HEK293 (cell line): Measurements from ENCODE around the gene ADAM8.

Experiments
- CTCF ChIA-PET: fragments of 350-600 bp; formaldehyde crosslinking; extraction: SDS; loops from one replicate; lab custom pipeline; 2021; ENCODE audit warnings: antibody characterized with exemption; lab: Yijun Ruan, JAX
- POLR2A ChIA-PET: fragments of 300-600 bp; formaldehyde crosslinking; extraction: SDS; loops from one replicate; lab custom pipeline; 2020; ENCODE audit warnings: antibody characterized with exemption, inconsistent platforms; lab: Yijun Ruan, JAX
- H3K27ac ChIP-seq: fragments of 200-500 bp; sonication (Bioruptor generic); 2 replicates; pipeline ENCODE4 v1.5.1; 2014; ENCODE audit warnings: low read depth, low read length, control low read depth, inconsistent platforms; ENCODE audit errors: extremely low read depth
- H3K36me3 ChIP-seq, 2 experiments: fragments of 200-500 bp in 1 of 2; sonication (Bioruptor generic) in 1 of 2; 1 replicate in 1 of 2; 2 replicates in 1 of 2; pipeline ENCODE4 v1.5.1; 2014 to 2017; ENCODE audit warnings: inconsistent platforms in 2 of 2, low read length in 2 of 2; ENCODE audit not compliant: control insufficient read depth in 2 of 2, insufficient read depth in 1 of 2
- H3K4me1 ChIP-seq: fragments of 200-500 bp; sonication (Bioruptor generic); 2 replicates; pipeline ENCODE4 v1.5.1; 2014; ENCODE audit warnings: mild to moderate bottlenecking, low read length, inconsistent platforms; ENCODE audit not compliant: control insufficient read depth, insufficient read depth
- H3K4me3 ChIP-seq: 2 replicates; pipeline ENCODE4 v1.5.1; 2011; ENCODE audit warnings: low read depth, mild to moderate bottlenecking, control low read depth, low read length, moderate library complexity
- H3K9me3 ChIP-seq: fragments of 200-500 bp; sonication (Bioruptor generic); 2 replicates; pipeline ENCODE4 v1.5.1; 2014; ENCODE audit warnings: low read depth, low read length, inconsistent platforms; ENCODE audit not compliant: control insufficient read depth, insufficient read depth
- EGR2 ChIP-seq: fragments of 450-650 bp; formaldehyde crosslinking; IDR thresholded peaks from 2 replicates; pipeline ENCODE4 v1.5.1; 2016; ENCODE audit warnings: low read depth, missing biosample characterization, missing genetic modification characterization
- GLIS1 ChIP-seq: fragments of 450-650 bp; formaldehyde crosslinking; IDR thresholded peaks from 2 replicates; pipeline ENCODE4 v1.5.1; 2016; ENCODE audit warnings: missing biosample characterization, missing genetic modification characterization
- IKZF3 ChIP-seq: fragments of 450-650 bp; IDR thresholded peaks from 2 replicates; pipeline ENCODE4 v1.5.0; 2018; ENCODE audit warnings: missing biosample characterization, mild to moderate bottlenecking, missing genetic modification characterization, moderate library complexity
- KLF10 ChIP-seq: fragments of 450-650 bp; IDR thresholded peaks from 2 replicates; pipeline ENCODE4 v1.5.1; 2018; ENCODE audit warnings: missing biosample characterization, mild to moderate bottlenecking, missing genetic modification characterization
- KLF9 ChIP-seq: fragments of 450-650 bp; formaldehyde crosslinking; IDR thresholded peaks from 2 replicates; pipeline ENCODE4 v1.5.1; 2016; ENCODE audit warnings: missing biosample characterization, missing genetic modification characterization, low read depth
- MYNN ChIP-seq: fragments of 450-650 bp; formaldehyde crosslinking; IDR thresholded peaks from 2 replicates; pipeline ENCODE4 v1.5.1; 2016; ENCODE audit warnings: missing biosample characterization, missing genetic modification characterization, borderline replicate concordance
- TCF7L2 ChIP-seq: IDR thresholded peaks from 2 replicates; pipeline ENCODE4 v1.6.1; 2011; ENCODE audit warnings: low read depth, mild to moderate bottlenecking, inconsistent platforms, low read length, moderate library complexity, borderline replicate concordance
- ZBTB20 ChIP-seq: fragments of 450-650 bp; formaldehyde crosslinking; IDR thresholded peaks from 2 replicates; pipeline ENCODE4 v1.5.1; 2016; ENCODE audit warnings: missing biosample characterization, missing genetic modification characterization
- ZBTB8A ChIP-seq: fragments of 450-650 bp; formaldehyde crosslinking; IDR thresholded peaks from 2 replicates; pipeline ENCODE4 v1.5.1; 2016; ENCODE audit warnings: missing biosample characterization, missing genetic modification characterization
- ZNF184 ChIP-seq: fragments of 450-650 bp; IDR thresholded peaks from 2 replicates; pipeline ENCODE4 v1.5.1; 2018; ENCODE audit warnings: missing biosample characterization, mild to moderate bottlenecking, missing genetic modification characterization
- ZNF221 ChIP-seq: fragments of 450-650 bp; formaldehyde crosslinking; IDR thresholded peaks from 2 replicates; pipeline ENCODE4 v1.5.1; 2017; ENCODE audit warnings: missing biosample characterization, missing genetic modification characterization, borderline replicate concordance
- ZNF223 ChIP-seq: fragments of 450-650 bp; formaldehyde crosslinking; IDR thresholded peaks from 2 replicates; pipeline ENCODE4 v1.5.1; 2016; ENCODE audit warnings: missing biosample characterization, missing genetic modification characterization
- ZNF335 ChIP-seq: fragments of 450-650 bp; formaldehyde crosslinking; conservative IDR thresholded peaks from 2 replicates; pipeline ENCODE4 v1.5.1; 2016; ENCODE audit warnings: missing biosample characterization, missing genetic modification characterization
- ZNF529 ChIP-seq: fragments of 450-650 bp; formaldehyde crosslinking; IDR thresholded peaks from 2 replicates; pipeline ENCODE4 v1.5.1; 2017; ENCODE audit warnings: missing genetic modification characterization, missing biosample characterization; ENCODE audit not compliant: insufficient replicate concordance
- ZNF561 ChIP-seq: fragments of 450-650 bp; IDR thresholded peaks from 2 replicates; pipeline ENCODE4 v1.5.1; 2018; ENCODE audit warnings: missing biosample characterization, missing genetic modification characterization, borderline replicate concordance
- ZNF596 ChIP-seq: fragments of 450-650 bp; IDR thresholded peaks from 2 replicates; pipeline ENCODE4 v1.5.0; 2018; ENCODE audit warnings: missing biosample characterization, mild to moderate bottlenecking, missing genetic modification characterization, moderate library complexity
- ZNF660 ChIP-seq: fragments of 450-650 bp; IDR thresholded peaks from 2 replicates; pipeline ENCODE4 v1.5.1; 2018; ENCODE audit warnings: missing biosample characterization, mild to moderate bottlenecking, missing genetic modification characterization
- ZNF677 ChIP-seq: fragments of 450-650 bp; IDR thresholded peaks from 2 replicates; pipeline ENCODE4 v1.5.0; 2018; ENCODE audit warnings: missing biosample characterization, mild to moderate bottlenecking, missing genetic modification characterization, moderate library complexity
- TF ChIP-seq, protein P1 (sequence below): sonication (generic); formaldehyde crosslinking; IDR thresholded peaks from 2 replicates; pipeline ENCODE4 v1.8.1; 2022; ENCODE audit warnings: mild to moderate bottlenecking, moderate library complexity, missing genetic modification reagents
- TF ChIP-seq, protein P2 (sequence below): fragments of 450-650 bp; formaldehyde crosslinking; IDR thresholded peaks from 2 replicates; pipeline ENCODE4 v1.5.1; 2016; ENCODE audit warnings: missing biosample characterization, missing genetic modification characterization
- TF ChIP-seq, protein P3 (sequence below): fragments of 450-650 bp; formaldehyde crosslinking; IDR thresholded peaks from 2 replicates; pipeline ENCODE4 v1.5.1; 2016; ENCODE audit warnings: missing biosample characterization, missing genetic modification characterization
- TF ChIP-seq, protein P4 (sequence below): fragments of 450-650 bp; formaldehyde crosslinking; IDR thresholded peaks from 2 replicates; pipeline ENCODE4 v1.5.1; 2017; ENCODE audit warnings: missing biosample characterization, missing genetic modification characterization
- TF ChIP-seq, protein P5 (sequence below): fragments of 450-650 bp; formaldehyde crosslinking; IDR thresholded peaks from 2 replicates; pipeline ENCODE4 v1.5.1; 2016; ENCODE audit warnings: missing biosample characterization, missing genetic modification characterization
- TF ChIP-seq, protein P6 (sequence below): fragments of 450-650 bp; formaldehyde crosslinking; IDR thresholded peaks from 2 replicates; pipeline ENCODE4 v1.5.1; 2016; ENCODE audit warnings: missing biosample characterization, missing genetic modification characterization

The ADAM8 gene

DNA sequence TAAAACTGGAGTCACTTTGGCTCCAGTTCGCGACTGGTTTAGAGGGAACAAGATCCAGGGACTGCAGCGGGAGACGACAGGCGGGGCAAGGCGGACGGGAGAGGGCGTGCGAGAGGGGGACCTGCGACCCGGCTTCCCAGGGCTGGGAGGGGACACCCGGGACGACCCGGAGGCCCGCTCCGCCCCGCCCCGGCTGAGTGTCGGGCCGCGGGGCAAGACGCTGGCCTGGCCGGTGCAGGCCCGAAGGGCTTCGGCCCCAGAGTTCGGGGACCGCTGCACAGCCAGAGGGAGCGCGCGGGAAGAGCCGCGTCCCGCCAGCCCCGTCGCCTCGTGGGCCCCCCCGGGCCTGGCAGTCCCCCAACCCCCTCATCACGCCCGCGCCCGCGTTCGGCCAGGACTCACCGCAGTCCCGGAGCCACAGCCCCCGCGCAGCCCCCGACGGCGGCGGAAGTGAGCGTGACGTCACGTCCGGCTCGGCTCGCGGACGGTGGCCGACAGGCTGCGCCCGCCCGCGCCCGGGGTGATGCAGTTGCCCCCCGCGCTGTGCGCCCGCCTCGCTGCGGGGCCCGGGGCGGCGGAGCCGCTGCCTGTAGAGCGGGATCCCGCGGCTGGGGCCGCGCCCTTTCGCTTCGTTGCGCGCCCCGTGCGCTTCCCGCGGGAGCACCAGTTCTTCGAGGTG, 31.9 kb upstream of the ADAM8 start, which contains the start of the genes TUBGCP2 and ZNF511:
Gene TUBGCP2, minus strand, starts transcription at position 452 of the 679 bp plus-strand sequence. CDS start 5,931 bp downstream, outside the sequence.
Gene ZNF511, plus strand, starts transcription at position 494 of the 679 bp plus-strand sequence. Its CDS starts 30 bp downstream, at position 524.
- H3K4me3 ChIP-seq: peak within 1 kb of the TSS; percentile 95
- H3K36me3 ChIP-seq: peaks cover 7 to 51% of the 10 kb centered on the region in 2 experiments; a peak in 2 of 3 replicates
- no peaks in the 10 kb centered on the region for H3K9me3 ChIP-seq
- ChIA-PET POLR2A (interaction anchor here (1.6 kb wide), 1 partner anchor 21 kb away, joined by 5 read pairs; no protein-coding TSS in a partner anchor), CTCF (interaction anchor here (0.6 to 2.4 kb wide), 12 partner anchors 10 to 305 kb away, joined by 3 to 6 read pairs (median 4); no protein-coding TSS in a partner anchor)
- peak within 1 kb of the TSS; percentile 88 for H3K27ac ChIP-seq
- H3K4me1 ChIP-seq: no peaks in the 10 kb centered on the region
- TF ChIP-seq, protein P1, sequence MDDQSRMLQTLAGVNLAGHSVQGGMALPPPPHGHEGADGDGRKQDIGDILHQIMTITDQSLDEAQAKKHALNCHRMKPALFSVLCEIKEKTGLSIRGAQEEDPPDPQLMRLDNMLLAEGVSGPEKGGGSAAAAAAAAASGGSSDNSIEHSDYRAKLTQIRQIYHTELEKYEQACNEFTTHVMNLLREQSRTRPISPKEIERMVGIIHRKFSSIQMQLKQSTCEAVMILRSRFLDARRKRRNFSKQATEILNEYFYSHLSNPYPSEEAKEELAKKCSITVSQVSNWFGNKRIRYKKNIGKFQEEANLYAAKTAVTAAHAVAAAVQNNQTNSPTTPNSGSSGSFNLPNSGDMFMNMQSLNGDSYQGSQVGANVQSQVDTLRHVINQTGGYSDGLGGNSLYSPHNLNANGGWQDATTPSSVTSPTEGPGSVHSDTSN (CRISPR knock-in tag): 0 out of 2 replicates have a peak, but pooled peaks have one; percentile 67
- TF ChIP-seq, protein P2, sequence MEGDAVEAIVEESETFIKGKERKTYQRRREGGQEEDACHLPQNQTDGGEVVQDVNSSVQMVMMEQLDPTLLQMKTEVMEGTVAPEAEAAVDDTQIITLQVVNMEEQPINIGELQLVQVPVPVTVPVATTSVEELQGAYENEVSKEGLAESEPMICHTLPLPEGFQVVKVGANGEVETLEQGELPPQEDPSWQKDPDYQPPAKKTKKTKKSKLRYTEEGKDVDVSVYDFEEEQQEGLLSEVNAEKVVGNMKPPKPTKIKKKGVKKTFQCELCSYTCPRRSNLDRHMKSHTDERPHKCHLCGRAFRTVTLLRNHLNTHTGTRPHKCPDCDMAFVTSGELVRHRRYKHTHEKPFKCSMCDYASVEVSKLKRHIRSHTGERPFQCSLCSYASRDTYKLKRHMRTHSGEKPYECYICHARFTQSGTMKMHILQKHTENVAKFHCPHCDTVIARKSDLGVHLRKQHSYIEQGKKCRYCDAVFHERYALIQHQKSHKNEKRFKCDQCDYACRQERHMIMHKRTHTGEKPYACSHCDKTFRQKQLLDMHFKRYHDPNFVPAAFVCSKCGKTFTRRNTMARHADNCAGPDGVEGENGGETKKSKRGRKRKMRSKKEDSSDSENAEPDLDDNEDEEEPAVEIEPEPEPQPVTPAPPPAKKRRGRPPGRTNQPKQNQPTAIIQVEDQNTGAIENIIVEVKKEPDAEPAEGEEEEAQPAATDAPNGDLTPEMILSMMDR: peak; percentile 47; the same call in 1 of the 2 replicates
- peak; percentile 71 for TF ChIP-seq KLF10
- TF ChIP-seq ZNF677 (tag by site-specific recombination): 0 out of 2 replicates have a peak, but pooled peaks have one; percentile 23
- TF ChIP-seq, protein P3, sequence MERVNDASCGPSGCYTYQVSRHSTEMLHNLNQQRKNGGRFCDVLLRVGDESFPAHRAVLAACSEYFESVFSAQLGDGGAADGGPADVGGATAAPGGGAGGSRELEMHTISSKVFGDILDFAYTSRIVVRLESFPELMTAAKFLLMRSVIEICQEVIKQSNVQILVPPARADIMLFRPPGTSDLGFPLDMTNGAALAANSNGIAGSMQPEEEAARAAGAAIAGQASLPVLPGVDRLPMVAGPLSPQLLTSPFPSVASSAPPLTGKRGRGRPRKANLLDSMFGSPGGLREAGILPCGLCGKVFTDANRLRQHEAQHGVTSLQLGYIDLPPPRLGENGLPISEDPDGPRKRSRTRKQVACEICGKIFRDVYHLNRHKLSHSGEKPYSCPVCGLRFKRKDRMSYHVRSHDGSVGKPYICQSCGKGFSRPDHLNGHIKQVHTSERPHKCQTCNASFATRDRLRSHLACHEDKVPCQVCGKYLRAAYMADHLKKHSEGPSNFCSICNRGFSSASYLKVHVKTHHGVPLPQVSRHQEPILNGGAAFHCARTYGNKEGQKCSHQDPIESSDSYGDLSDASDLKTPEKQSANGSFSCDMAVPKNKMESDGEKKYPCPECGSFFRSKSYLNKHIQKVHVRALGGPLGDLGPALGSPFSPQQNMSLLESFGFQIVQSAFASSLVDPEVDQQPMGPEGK (tag by site-specific recombination): peak; percentile 94
- peak; percentile 55; the same call in 1 of the 2 replicates for TF ChIP-seq ZNF184
- TF ChIP-seq, protein P4, sequence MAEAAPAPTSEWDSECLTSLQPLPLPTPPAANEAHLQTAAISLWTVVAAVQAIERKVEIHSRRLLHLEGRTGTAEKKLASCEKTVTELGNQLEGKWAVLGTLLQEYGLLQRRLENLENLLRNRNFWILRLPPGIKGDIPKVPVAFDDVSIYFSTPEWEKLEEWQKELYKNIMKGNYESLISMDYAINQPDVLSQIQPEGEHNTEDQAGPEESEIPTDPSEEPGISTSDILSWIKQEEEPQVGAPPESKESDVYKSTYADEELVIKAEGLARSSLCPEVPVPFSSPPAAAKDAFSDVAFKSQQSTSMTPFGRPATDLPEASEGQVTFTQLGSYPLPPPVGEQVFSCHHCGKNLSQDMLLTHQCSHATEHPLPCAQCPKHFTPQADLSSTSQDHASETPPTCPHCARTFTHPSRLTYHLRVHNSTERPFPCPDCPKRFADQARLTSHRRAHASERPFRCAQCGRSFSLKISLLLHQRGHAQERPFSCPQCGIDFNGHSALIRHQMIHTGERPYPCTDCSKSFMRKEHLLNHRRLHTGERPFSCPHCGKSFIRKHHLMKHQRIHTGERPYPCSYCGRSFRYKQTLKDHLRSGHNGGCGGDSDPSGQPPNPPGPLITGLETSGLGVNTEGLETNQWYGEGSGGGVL (tag by site-specific recombination): peak; percentile 59; the same call in 1 of the 2 replicates
- TF ChIP-seq KLF9: 0 out of 2 replicates have a peak, but pooled peaks have one; percentile 5
- TF ChIP-seq ZNF561 (tag by site-specific recombination): peak; percentile 99
- peak; percentile 63; the same call in 1 of the 2 replicates for TF ChIP-seq ZNF660
- peak; percentile 54; the same call in 1 of the 2 replicates for TF ChIP-seq GLIS1 (tag by site-specific recombination)
- TF ChIP-seq ZNF223 (tag by site-specific recombination): peak; percentile 33; the same call in 1 of the 2 replicates
- no peak for TF ChIP-seq TCF7L2
- TF ChIP-seq, protein P5, sequence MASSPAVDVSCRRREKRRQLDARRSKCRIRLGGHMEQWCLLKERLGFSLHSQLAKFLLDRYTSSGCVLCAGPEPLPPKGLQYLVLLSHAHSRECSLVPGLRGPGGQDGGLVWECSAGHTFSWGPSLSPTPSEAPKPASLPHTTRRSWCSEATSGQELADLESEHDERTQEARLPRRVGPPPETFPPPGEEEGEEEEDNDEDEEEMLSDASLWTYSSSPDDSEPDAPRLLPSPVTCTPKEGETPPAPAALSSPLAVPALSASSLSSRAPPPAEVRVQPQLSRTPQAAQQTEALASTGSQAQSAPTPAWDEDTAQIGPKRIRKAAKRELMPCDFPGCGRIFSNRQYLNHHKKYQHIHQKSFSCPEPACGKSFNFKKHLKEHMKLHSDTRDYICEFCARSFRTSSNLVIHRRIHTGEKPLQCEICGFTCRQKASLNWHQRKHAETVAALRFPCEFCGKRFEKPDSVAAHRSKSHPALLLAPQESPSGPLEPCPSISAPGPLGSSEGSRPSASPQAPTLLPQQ: peak; percentile 83; the same call in 1 of the 2 replicates
- TF ChIP-seq, protein P6, sequence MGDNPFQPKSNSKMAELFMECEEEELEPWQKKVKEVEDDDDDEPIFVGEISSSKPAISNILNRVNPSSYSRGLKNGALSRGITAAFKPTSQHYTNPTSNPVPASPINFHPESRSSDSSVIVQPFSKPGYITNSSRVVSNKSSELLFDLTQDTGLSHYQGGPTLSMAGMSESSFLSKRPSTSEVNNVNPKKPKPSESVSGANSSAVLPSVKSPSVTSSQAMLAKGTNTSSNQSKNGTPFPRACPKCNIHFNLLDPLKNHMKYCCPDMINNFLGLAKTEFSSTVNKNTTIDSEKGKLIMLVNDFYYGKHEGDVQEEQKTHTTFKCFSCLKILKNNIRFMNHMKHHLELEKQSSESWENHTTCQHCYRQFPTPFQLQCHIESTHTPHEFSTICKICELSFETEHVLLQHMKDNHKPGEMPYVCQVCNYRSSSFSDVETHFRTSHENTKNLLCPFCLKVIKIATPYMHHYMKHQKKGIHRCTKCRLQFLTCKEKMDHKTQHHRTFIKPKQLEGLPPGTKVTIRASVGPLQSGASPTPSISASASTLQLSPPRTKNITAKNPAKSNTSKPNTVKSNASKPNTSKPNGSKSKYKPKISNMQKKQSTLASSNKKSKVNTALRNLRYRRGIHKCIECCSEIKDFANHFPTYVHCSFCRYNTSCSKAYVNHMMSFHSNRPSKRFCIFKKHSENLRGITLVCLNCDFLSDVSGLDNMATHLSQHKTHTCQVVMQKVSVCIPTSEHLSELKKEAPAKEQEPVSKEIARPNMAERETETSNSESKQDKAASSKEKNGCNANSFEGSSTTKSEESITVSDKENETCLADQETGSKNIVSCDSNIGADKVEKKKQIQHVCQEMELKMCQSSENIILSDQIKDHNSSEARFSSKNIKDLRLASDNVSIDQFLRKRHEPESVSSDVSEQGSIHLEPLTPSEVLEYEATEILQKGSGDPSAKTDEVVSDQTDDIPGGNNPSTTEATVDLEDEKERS (tag by site-specific recombination): no peak
- TF ChIP-seq ZBTB20 (tag by site-specific recombination): peak; percentile 22; the same call in 1 of the 2 replicates
- TF ChIP-seq ZNF335: peak; percentile 79
- TF ChIP-seq ZNF596: 0 out of 2 replicates have a peak, but pooled peaks have one; percentile 28
- peak; percentile 32; the same call in 1 of the 2 replicates for TF ChIP-seq MYNN
- TF ChIP-seq EGR2 (tag by site-specific recombination): no peak; the same call in 1 of the 2 replicates
- TF ChIP-seq ZBTB8A (tag by site-specific recombination): peak; percentile 91
- 0 out of 2 replicates have a peak, but pooled peaks have one; percentile 31 for TF ChIP-seq IKZF3 (tag by site-specific recombination)
- no peak for TF ChIP-seq ZNF529 (tag by site-specific recombination)
- no peak for TF ChIP-seq ZNF221 (tag by site-specific recombination)
